ENCODE results near the gene ZNF227. TPM values are rescaled to one million over a fixed set of nuclear protein-coding genes. Genes with fewer than 3 reads are reported as not detected.
"Not testable (repeated sequence)": the region's sequence is repeated elsewhere in the genome, so short reads cannot be mapped to it uniquely, and the experiment has no call there.

The ZNF227 gene
- total RNA-seq, 1 donor from 2014 or later = 18.2 TPM

DNA sequence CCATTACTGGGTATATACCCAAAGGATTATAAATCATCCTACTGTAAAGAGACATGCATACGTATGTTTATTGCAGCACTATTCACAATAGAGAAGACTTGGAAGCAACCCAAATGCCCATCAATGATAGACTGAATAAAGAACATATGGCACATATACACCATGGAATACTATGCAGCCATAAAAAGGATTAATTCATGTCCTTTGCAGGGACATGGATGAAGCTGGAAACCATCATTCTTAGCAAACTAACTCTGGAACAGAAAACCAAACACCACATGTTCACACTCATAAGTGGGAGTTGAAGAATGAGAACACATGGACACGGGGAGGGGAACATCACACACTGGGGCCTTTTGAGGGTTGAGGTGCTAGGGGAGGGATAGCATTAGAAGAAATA is 41.1 kb downstream of the ZNF227 start:
- H4K20me1 ChIP-seq (ENCODE audit: insufficient read depth, low read length); H3K27me3 ChIP-seq (ENCODE audit: insufficient read depth, low read length); H3K27me3 Mint-ChIP-seq (ENCODE audit: low read depth, unreplicated experiment); H3K79me2 ChIP-seq (ENCODE audit: insufficient read depth, low read length); H3K9ac ChIP-seq (ENCODE audit: low read length); H3K4me1 Mint-ChIP-seq (ENCODE audit: low read depth, unreplicated experiment); H3K27ac ChIP-seq (ENCODE audit: low read depth, low read length); H2AFZ ChIP-seq (ENCODE audit: low read depth, low read length); H3K36me3 ChIP-seq (ENCODE audit: insufficient read depth, low read length); H3K4me1 ChIP-seq (ENCODE audit: insufficient read depth, low read length); H3K4me3 ChIP-seq (ENCODE audit: insufficient read depth, low read depth, low read length); FAIRE-seq; H3K4me3 Mint-ChIP-seq (ENCODE audit: unreplicated experiment); DNase-seq (ENCODE audit: low read depth); H3K27ac Mint-ChIP-seq (ENCODE audit: unreplicated experiment); H3K4me2 ChIP-seq (ENCODE audit: low read length): not testable (repeated sequence)
- peaks cover 32% of the 10 kb centered on the region for H3K36me3 Mint-ChIP-seq (ENCODE audit: low read depth, unreplicated experiment)
- peaks cover 22% of the 10 kb centered on the region for H3K9me3 ChIP-seq (ENCODE audit: insufficient read depth, low read depth, low read length)
- H3K9me3 Mint-ChIP-seq (ENCODE audit: unreplicated experiment) = peaks cover 66% of the 10 kb centered on the region

DNA sequence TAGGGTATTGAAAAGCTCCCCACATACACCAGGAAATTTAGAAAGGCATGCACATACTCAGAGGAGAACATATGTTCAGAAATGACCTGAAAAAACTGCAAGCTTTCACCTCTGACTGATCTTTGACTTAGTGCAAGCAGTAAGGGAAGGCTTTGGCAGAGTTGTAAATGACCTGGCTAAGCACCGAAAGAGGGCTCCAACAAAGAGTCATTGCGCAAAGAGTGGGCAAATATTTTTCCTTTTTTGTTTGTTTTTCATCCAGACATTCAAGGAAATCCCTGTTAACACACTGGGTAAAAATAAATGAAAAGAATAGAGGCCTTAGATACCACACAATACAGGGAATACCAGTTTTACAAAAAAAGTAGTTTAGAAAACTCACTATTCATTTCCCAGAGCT is 42.2 kb downstream of the ZNF227 start:
- Histone ChIP-seq H3K9me3 (ENCODE audit: insufficient read depth, low read depth, low read length) (peaks cover 20% of the 10 kb centered on the region), H3K27ac (ENCODE audit: low read depth, low read length) (no peak overlapping the region), H3K27me3 (ENCODE audit: insufficient read depth, low read length) (no peaks in the 10 kb centered on the region), H3K4me2 (ENCODE audit: low read length) (no peak overlapping the region), H4K20me1 (ENCODE audit: insufficient read depth, low read length) (no peaks in the 10 kb centered on the region), H3K36me3 (ENCODE audit: insufficient read depth, low read length) (no peaks in the 10 kb centered on the region), H3K4me3 (ENCODE audit: insufficient read depth, low read depth, low read length) (no peak overlapping the region), H3K4me1 (ENCODE audit: insufficient read depth, low read length) (no peaks in the 10 kb centered on the region), H2AFZ (ENCODE audit: low read depth, low read length) (no peak overlapping the region), H3K79me2 (ENCODE audit: insufficient read depth, low read length) (no peaks in the 10 kb centered on the region), H3K9ac (ENCODE audit: low read length) (no peak overlapping the region)
- TF ChIP-seq, protein P1, sequence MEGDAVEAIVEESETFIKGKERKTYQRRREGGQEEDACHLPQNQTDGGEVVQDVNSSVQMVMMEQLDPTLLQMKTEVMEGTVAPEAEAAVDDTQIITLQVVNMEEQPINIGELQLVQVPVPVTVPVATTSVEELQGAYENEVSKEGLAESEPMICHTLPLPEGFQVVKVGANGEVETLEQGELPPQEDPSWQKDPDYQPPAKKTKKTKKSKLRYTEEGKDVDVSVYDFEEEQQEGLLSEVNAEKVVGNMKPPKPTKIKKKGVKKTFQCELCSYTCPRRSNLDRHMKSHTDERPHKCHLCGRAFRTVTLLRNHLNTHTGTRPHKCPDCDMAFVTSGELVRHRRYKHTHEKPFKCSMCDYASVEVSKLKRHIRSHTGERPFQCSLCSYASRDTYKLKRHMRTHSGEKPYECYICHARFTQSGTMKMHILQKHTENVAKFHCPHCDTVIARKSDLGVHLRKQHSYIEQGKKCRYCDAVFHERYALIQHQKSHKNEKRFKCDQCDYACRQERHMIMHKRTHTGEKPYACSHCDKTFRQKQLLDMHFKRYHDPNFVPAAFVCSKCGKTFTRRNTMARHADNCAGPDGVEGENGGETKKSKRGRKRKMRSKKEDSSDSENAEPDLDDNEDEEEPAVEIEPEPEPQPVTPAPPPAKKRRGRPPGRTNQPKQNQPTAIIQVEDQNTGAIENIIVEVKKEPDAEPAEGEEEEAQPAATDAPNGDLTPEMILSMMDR (IDR thresholded peaks at IDR 0.05; ENCODE audit: insufficient read depth, low read depth, low read length) = no peak
- no peak for TF ChIP-seq EZH2 (IDR thresholded peaks at IDR 0.05; ENCODE audit: insufficient read depth, low read length)
- peaks cover 28% of the 10 kb centered on the region for H3K36me3 Mint-ChIP-seq (ENCODE audit: low read depth, unreplicated experiment)
- DNase-seq (ENCODE audit: low read depth) (no peak), FAIRE-seq (no peak)
- no peak overlapping the region for H3K4me3 Mint-ChIP-seq (ENCODE audit: unreplicated experiment)
- H3K27me3 Mint-ChIP-seq (ENCODE audit: low read depth, unreplicated experiment) = no peaks in the 10 kb centered on the region
- H3K27ac Mint-ChIP-seq (ENCODE audit: unreplicated experiment) = no peak overlapping the region
- H3K9me3 Mint-ChIP-seq (ENCODE audit: unreplicated experiment) = peaks cover 61% of the 10 kb centered on the region
- H3K4me1 Mint-ChIP-seq (ENCODE audit: low read depth, unreplicated experiment) = no peaks in the 10 kb centered on the region

DNA sequence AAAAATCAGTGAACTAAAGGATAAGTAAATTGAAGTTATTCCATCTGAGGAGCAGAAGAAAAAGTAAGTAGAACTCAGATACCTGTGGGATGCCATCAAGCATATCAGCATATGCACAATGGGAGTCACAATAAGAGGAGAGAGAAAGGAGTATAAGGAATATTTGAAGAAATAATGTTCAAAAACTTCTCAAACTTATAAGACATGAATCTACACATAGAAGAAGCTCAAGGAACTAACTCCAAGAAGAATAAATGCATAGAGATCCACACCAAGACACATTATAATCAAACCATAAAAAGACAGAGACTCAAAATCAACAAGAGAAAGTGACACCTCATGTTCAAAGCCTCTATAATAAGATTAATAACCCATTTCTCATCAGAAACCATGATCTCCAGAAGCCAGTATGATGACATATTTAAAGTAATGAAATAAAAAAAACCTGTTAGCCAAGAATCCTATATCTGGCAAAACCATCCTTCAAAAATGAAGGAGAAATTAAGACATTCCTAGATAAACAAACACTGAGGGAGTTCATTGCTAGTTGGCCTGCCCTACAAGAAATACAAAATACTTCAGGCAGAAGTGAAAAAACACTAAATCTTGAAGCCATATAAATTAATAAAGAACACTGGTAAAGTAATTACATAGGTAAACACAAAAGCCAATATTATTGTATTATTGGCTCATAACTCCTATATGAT is 43.5 kb downstream of the ZNF227 start:
- FAIRE-seq (no peak), DNase-seq (ENCODE audit: low read depth) (no peak)
- Histone ChIP-seq H3K27ac (ENCODE audit: low read depth, low read length) (no peak overlapping the region), H3K4me2 (ENCODE audit: low read length) (no peak overlapping the region), H3K9me3 (ENCODE audit: insufficient read depth, low read depth, low read length) (peaks cover 17% of the 10 kb centered on the region), H3K4me3 (ENCODE audit: insufficient read depth, low read depth, low read length) (no peak overlapping the region), H3K27me3 (ENCODE audit: insufficient read depth, low read length) (no peaks in the 10 kb centered on the region), H2AFZ (ENCODE audit: low read depth, low read length) (no peak overlapping the region), H4K20me1 (ENCODE audit: insufficient read depth, low read length) (no peaks in the 10 kb centered on the region), H3K36me3 (ENCODE audit: insufficient read depth, low read length) (no peaks in the 10 kb centered on the region), H3K79me2 (ENCODE audit: insufficient read depth, low read length) (no peaks in the 10 kb centered on the region), H3K4me1 (ENCODE audit: insufficient read depth, low read length) (peaks cover 7% of the 10 kb centered on the region), H3K9ac (ENCODE audit: low read length) (no peak overlapping the region)
- TF ChIP-seq EZH2 (IDR thresholded peaks at IDR 0.05; ENCODE audit: insufficient read depth, low read length) = no peak
- peaks cover 20% of the 10 kb centered on the region for H3K36me3 Mint-ChIP-seq (ENCODE audit: low read depth, unreplicated experiment)
- H3K27me3 Mint-ChIP-seq (ENCODE audit: low read depth, unreplicated experiment) = no peaks in the 10 kb centered on the region
- no peak overlapping the region for H3K27ac Mint-ChIP-seq (ENCODE audit: unreplicated experiment)
- H3K9me3 Mint-ChIP-seq (ENCODE audit: unreplicated experiment) = peaks cover 48% of the 10 kb centered on the region
- no peak overlapping the region for H3K4me3 Mint-ChIP-seq (ENCODE audit: unreplicated experiment)
- H3K4me1 Mint-ChIP-seq (ENCODE audit: low read depth, unreplicated experiment) = no peaks in the 10 kb centered on the region
